Ectodermal cell (in vitro differentiated cells): Measurements from ENCODE around the gene OOSP3.
"Not testable (repeated sequence)": the region's sequence is repeated elsewhere in the genome, so short reads cannot be mapped to it uniquely, and the experiment has no call there.

ENCODE experiments used
- H3K27ac ChIP-seq: 2 replicates; pipeline ENCODE4 v1.7.0; 2013; ENCODE audit warnings: mild to moderate bottlenecking, low read depth, low read length; ENCODE audit not compliant: insufficient read depth, poor library complexity, severe bottlenecking
- H3K27me3 ChIP-seq: 2 replicates; pipeline ENCODE4 v1.7.0; 2013; ENCODE audit warnings: mild to moderate bottlenecking, low read length; ENCODE audit not compliant: insufficient read depth, control insufficient read depth, poor library complexity, severe bottlenecking
- H3K36me3 ChIP-seq: one replicate; pipeline ENCODE4 v1.7.0; 2013; ENCODE audit warnings: low read length; ENCODE audit not compliant: control insufficient read depth, insufficient read depth
- H3K4me1 ChIP-seq: one replicate; pipeline ENCODE4 v1.7.0; 2013; ENCODE audit warnings: low read length; ENCODE audit not compliant: control insufficient read depth, insufficient read depth
- H3K4me3 ChIP-seq: 2 replicates; pipeline ENCODE4 v1.7.0; 2013; ENCODE audit warnings: low read depth, low read length, control low read depth; ENCODE audit not compliant: insufficient read depth
- H3K9me3 ChIP-seq: 2 replicates; pipeline ENCODE4 v1.7.0; 2013; ENCODE audit warnings: mild to moderate bottlenecking, low read length, moderate library complexity; ENCODE audit not compliant: control insufficient read depth
- WGBS, 2 experiments: methylation state at CpG; one replicate each; pipeline ENCODE4 v1.1.7; 2013; ENCODE audit warnings: missing lambda C conversion rate in 2 of 2; 5-methylcytosine and 5-hydroxymethylcytosine counted together

Gene OOSP3

GRCh38 chr11:59899532-59899931 lies 20.9 kb downstream of the OOSP3 start:
- H3K27ac ChIP-seq, result no peak overlapping the region
- no peak overlapping the region for H3K4me3 ChIP-seq
- no peaks in the 10 kb centered on the region for H3K4me1 ChIP-seq
- no peaks in the 10 kb centered on the region for H3K9me3 ChIP-seq
- H3K27me3 ChIP-seq, result no peaks in the 10 kb centered on the region
- WGBS, 2 experiments, result 88 to 89% methylated on average over 11 of the region's 11 CpGs
- H3K36me3 ChIP-seq, result no peaks in the 10 kb centered on the region

GRCh38 chr11:59900366-59901126 lies 22.0 kb downstream of the OOSP3 start:
- Histone ChIP-seq H3K36me3 (no peaks in the 10 kb centered on the region), H3K9me3 (no peaks in the 10 kb centered on the region), H3K4me1 (no peaks in the 10 kb centered on the region), H3K27me3 (no peaks in the 10 kb centered on the region), H3K4me3 (no peak overlapping the region), H3K27ac (no peak overlapping the region)
- WGBS, 2 experiments, result 97 to 98% methylated on average over 4 to 5 of the region's 6 CpGs

GRCh38 chr11:59901306-59901705 lies 22.7 kb downstream of the OOSP3 start:
- WGBS, 2 experiments, result 73 to 83% methylated on average over 1 of the region's 1 CpG
- no peak overlapping the region for H3K27ac ChIP-seq
- H3K27me3 ChIP-seq, result no peaks in the 10 kb centered on the region
- H3K4me1 ChIP-seq, result no peaks in the 10 kb centered on the region
- H3K36me3 ChIP-seq, result no peaks in the 10 kb centered on the region
- no peaks in the 10 kb centered on the region for H3K9me3 ChIP-seq
- H3K4me3 ChIP-seq, result no peak overlapping the region

GRCh38 chr11:59903569-59903968 lies 25.0 kb downstream of the OOSP3 start:
- whole genome bisulfite sequencing, 2 experiments, result 88 to 100% methylated on average over 2 of the region's 2 CpGs
- not testable (repeated sequence) for H3K4me1 ChIP-seq, H3K36me3 ChIP-seq, H3K4me3 ChIP-seq, H3K9me3 ChIP-seq, H3K27me3 ChIP-seq, H3K27ac ChIP-seq

GRCh38 chr11:59918480-59918879 lies 39.9 kb downstream of the OOSP3 start:
- 79 to 96% methylated on average over 2 of the region's 2 CpGs for WGBS, 2 experiments
- Histone ChIP-seq H3K27me3 (no peaks in the 10 kb centered on the region), H3K4me3 (no peak overlapping the region), H3K4me1 (no peaks in the 10 kb centered on the region), H3K27ac (no peak overlapping the region), H3K9me3 (no peaks in the 10 kb centered on the region), H3K36me3 (no peaks in the 10 kb centered on the region)

- Histone ChIP-seq H3K27ac (no peak overlapping the region), H3K36me3 (no peaks in the 10 kb centered on the region), H3K4me1 (no peaks in the 10 kb centered on the region), H3K4me3 (no peak overlapping the region), H3K27me3 (no peaks in the 10 kb centered on the region), H3K9me3 (no peaks in the 10 kb centered on the region)
- 68 to 85% methylated on average over 1 to 3 of the region's 3 CpGs for WGBS, 2 experiments
Measured at GRCh38 chr11:59918987-59919589, 40.5 kb downstream of the OOSP3 start.

GRCh38 chr11:59923813-59924212 lies 45.2 kb downstream of the OOSP3 start:
- Histone ChIP-seq H3K4me3 (no peak overlapping the region), H3K27me3 (no peaks in the 10 kb centered on the region), H3K36me3 (no peaks in the 10 kb centered on the region), H3K4me1 (no peaks in the 10 kb centered on the region), H3K9me3 (no peaks in the 10 kb centered on the region), H3K27ac (no peak overlapping the region)
- 94 to 98% methylated on average over 5 to 6 of the region's 6 CpGs for WGBS, 2 experiments

GRCh38 chr11:59931688-59932087 lies 53.1 kb downstream of the OOSP3 start:
- no peaks in the 10 kb centered on the region for H3K4me1 ChIP-seq
- no peak overlapping the region for H3K4me3 ChIP-seq
- no peaks in the 10 kb centered on the region for H3K27me3 ChIP-seq
- H3K9me3 ChIP-seq, result peaks cover 3% of the 10 kb centered on the region
- 89 to 97% methylated on average over 1 of the region's 1 CpG for WGBS, 2 experiments
- H3K27ac ChIP-seq, result no peak overlapping the region
- no peaks in the 10 kb centered on the region for H3K36me3 ChIP-seq

- H3K27me3 ChIP-seq, result no peaks in the 10 kb centered on the region
- no peaks in the 10 kb centered on the region for H3K9me3 ChIP-seq
- no peaks in the 10 kb centered on the region for H3K4me1 ChIP-seq
- no peaks in the 10 kb centered on the region for H3K36me3 ChIP-seq
- WGBS, 2 experiments, result 85 to 98% methylated on average over 1 to 2 of the region's 2 CpGs
- H3K4me3 ChIP-seq, result no peak within 1 kb of the TSS
- no peak within 1 kb of the TSS for H3K27ac ChIP-seq
Measured at GRCh38 chr11:59938132-59938531, 59.5 kb downstream of the OOSP3 start, which contains the start of gene OOSP1. OOSP1 (plus strand) TSS chr11:59938432; CDS start chr11:59938455, 23 bp downstream.

GRCh38 chr11:59938718-59939117 lies 60.1 kb downstream of the OOSP3 start:
- H3K9me3 ChIP-seq, result no peaks in the 10 kb centered on the region
- H3K4me1 ChIP-seq, result no peaks in the 10 kb centered on the region
- no peak overlapping the region for H3K27ac ChIP-seq
- H3K36me3 ChIP-seq, result no peaks in the 10 kb centered on the region
- no peaks in the 10 kb centered on the region for H3K27me3 ChIP-seq
- WGBS, 2 experiments, result 89 to 94% methylated on average over 3 of the region's 3 CpGs
- no peak overlapping the region for H3K4me3 ChIP-seq
